ENCODE measurements around the gene KCNA2. TPM values are rescaled to one million over a fixed set of nuclear protein-coding genes. Genes with fewer than 3 reads are reported as not detected.

Gene KCNA2
- total RNA-seq, 2 donors from 2014 or later: 0.64 to 6.2 TPM

DNA sequence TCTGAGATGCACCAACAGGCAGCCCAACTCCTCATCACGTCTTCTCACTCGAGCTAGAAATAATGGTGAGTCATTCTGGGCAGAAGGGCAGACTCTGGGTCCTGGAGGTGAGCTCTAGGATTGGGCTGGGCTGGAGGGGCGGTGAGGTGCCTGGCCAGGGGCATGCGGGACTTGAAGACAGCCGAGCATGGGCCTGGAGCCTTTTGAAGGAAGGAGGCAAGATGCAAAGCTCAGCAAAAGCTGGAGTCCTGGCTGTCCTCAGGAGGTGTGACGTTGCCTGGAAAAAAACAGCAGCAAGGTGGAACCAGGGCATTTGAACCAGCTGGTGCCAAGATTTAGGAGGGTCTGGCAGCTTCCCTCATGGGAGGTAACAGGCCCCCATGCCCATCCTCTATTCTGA, 712 bp downstream of the KCNA2 start:
- no peak for TF ChIP-seq POLR2AphosphoS5 (IDR thresholded peaks at IDR 0.05)
- no peak for TF ChIP-seq POLR2A (IDR thresholded peaks at IDR 0.05)
- TF ChIP-seq, protein P1, sequence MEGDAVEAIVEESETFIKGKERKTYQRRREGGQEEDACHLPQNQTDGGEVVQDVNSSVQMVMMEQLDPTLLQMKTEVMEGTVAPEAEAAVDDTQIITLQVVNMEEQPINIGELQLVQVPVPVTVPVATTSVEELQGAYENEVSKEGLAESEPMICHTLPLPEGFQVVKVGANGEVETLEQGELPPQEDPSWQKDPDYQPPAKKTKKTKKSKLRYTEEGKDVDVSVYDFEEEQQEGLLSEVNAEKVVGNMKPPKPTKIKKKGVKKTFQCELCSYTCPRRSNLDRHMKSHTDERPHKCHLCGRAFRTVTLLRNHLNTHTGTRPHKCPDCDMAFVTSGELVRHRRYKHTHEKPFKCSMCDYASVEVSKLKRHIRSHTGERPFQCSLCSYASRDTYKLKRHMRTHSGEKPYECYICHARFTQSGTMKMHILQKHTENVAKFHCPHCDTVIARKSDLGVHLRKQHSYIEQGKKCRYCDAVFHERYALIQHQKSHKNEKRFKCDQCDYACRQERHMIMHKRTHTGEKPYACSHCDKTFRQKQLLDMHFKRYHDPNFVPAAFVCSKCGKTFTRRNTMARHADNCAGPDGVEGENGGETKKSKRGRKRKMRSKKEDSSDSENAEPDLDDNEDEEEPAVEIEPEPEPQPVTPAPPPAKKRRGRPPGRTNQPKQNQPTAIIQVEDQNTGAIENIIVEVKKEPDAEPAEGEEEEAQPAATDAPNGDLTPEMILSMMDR (IDR thresholded peaks at IDR 0.05): no peak
- H3K27ac ChIP-seq: no peak overlapping the region
- intact Hi-C loops (cut with DNase I): no loop called here
- no peaks in the 10 kb centered on the region for H3K27me3 ChIP-seq (replicated peaks; ENCODE audit: insufficient read depth)
- WGBS: 67% methylated on average over 6 of the region's 6 CpGs
- H3K4me1 ChIP-seq (replicated peaks): no peaks in the 10 kb centered on the region
- no peak for DNase-seq (ENCODE audit: low spot score)
- H3K4me3 ChIP-seq: no peak overlapping the region
- H3K36me3 ChIP-seq: no peaks in the 10 kb centered on the region
- no peaks in the 10 kb centered on the region for H3K9me3 ChIP-seq

DNA sequence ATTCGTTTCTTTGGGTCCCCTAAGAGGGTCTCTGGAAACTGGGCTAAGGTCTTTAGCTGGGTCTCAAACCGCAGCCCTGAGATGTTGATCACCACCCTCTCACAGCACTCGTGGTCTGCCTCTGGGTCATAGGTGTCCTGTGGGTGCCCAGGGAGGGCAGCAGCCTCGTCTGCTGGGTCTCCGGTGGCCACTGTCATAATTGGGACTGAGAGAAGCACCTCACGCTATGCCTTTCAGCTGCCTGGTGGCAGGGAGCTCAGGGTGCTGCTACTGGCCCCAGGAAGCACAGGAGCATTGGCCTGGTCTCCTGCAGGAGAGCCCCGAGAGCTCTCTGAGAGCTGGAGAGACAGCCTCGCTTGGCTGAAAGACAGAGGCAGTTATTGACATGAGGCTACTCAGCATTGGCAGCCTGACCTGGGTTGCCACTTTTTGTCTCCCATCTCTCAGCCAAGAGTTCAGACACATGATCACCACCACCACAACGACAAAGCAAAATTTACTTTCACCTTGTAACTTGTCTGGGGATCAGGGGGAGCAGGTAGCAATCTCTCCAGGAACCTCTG, 1.5 kb downstream of the KCNA2 start:
- H3K4me1 ChIP-seq (replicated peaks): no peaks in the 10 kb centered on the region
- no peaks in the 10 kb centered on the region for H3K36me3 ChIP-seq
- TF ChIP-seq POLR2A (IDR thresholded peaks at IDR 0.05) (no peak), POLR2AphosphoS5 (IDR thresholded peaks at IDR 0.05) (no peak)
- TF ChIP-seq, protein P1 (IDR thresholded peaks at IDR 0.05): no peak
- H3K27ac ChIP-seq: no peak overlapping the region
- intact Hi-C loops (cut with DNase I): no loop called here
- no peaks in the 10 kb centered on the region for H3K9me3 ChIP-seq
- H3K4me3 ChIP-seq: no peak overlapping the region
- no peak for DNase-seq (ENCODE audit: low spot score)
- WGBS: 85% methylated on average over 9 of the region's 9 CpGs
- H3K27me3 ChIP-seq (replicated peaks; ENCODE audit: insufficient read depth): no peaks in the 10 kb centered on the region

- intact Hi-C loops (cut with DNase I): no loop called here
- Histone ChIP-seq H3K27me3 (replicated peaks; ENCODE audit: insufficient read depth) (no peaks in the 10 kb centered on the region), H3K9me3 (no peaks in the 10 kb centered on the region), H3K36me3 (no peaks in the 10 kb centered on the region), H3K27ac (no peak overlapping the region), H3K4me1 (replicated peaks) (no peaks in the 10 kb centered on the region), H3K4me3 (no peak overlapping the region)
- DNase-seq (ENCODE audit: low spot score): no peak
- 93% methylated on average over 3 of the region's 3 CpGs for whole genome bisulfite sequencing
- TF ChIP-seq POLR2A (IDR thresholded peaks at IDR 0.05) (no peak), POLR2AphosphoS5 (IDR thresholded peaks at IDR 0.05) (no peak)
- TF ChIP-seq, protein P1 (IDR thresholded peaks at IDR 0.05): no peak
Observed at GRCh38 chr1:110603058-110603457, 3.1 kb downstream of the KCNA2 start.

GRCh38 chr1:110602466-110602865, 3.7 kb downstream of the KCNA2 start:
- 58% methylated on average over 4 of the region's 4 CpGs for WGBS
- Histone ChIP-seq H3K4me1 (replicated peaks) (no peaks in the 10 kb centered on the region), H3K27ac (no peak overlapping the region), H3K9me3 (no peaks in the 10 kb centered on the region), H3K27me3 (replicated peaks; ENCODE audit: insufficient read depth) (no peaks in the 10 kb centered on the region), H3K36me3 (no peaks in the 10 kb centered on the region), H3K4me3 (no peak overlapping the region)
- no peak for DNase-seq (ENCODE audit: low spot score)
- intact Hi-C loops (cut with DNase I): no loop called here
- no peak for TF ChIP-seq POLR2AphosphoS5 (IDR thresholded peaks at IDR 0.05)
- no peak for TF ChIP-seq POLR2A (IDR thresholded peaks at IDR 0.05)
- TF ChIP-seq, protein P1 (IDR thresholded peaks at IDR 0.05): no peak

DNA sequence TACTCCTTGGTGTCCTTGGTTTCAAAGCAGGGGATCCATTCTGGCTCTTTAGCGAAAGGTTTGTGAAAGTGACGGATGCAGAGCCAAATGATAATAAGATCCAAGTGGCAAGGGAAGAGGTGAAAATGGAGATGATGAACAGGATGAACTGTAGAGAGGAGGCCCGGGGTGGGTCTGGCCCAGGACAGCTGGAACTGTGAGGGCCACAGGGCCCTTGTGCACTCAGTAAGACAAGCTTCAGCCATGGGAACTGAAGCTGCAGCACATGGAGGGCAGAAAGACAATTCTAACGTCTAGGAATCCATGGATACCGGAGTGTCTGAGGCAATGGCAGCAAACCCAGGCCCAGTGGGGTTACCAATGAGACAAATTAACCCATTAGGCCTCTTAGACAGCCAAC, 4.8 kb downstream of the KCNA2 start:
- TF ChIP-seq POLR2A (IDR thresholded peaks at IDR 0.05) (no peak), POLR2AphosphoS5 (IDR thresholded peaks at IDR 0.05) (no peak)
- TF ChIP-seq, protein P1 (IDR thresholded peaks at IDR 0.05): no peak

More for the DNA sequence above, 4.8 kb downstream of the KCNA2 start:
- no peak overlapping the region for H3K4me3 ChIP-seq
- DNase-seq (ENCODE audit: low spot score): no peak
- WGBS: 84% methylated on average over 5 of the region's 5 CpGs
- intact Hi-C loops (cut with DNase I): no loop called here
- H3K27me3 ChIP-seq (replicated peaks; ENCODE audit: insufficient read depth): no peaks in the 10 kb centered on the region
- no peak overlapping the region for H3K27ac ChIP-seq
- no peaks in the 10 kb centered on the region for H3K36me3 ChIP-seq
- no peaks in the 10 kb centered on the region for H3K4me1 ChIP-seq (replicated peaks)
- H3K9me3 ChIP-seq: no peaks in the 10 kb centered on the region

All from prostate gland (tissue), 2 donors.